GM12873 (cell line): Measurements from ENCODE around the gene PPFIBP2.

Experiments used
- TF ChIP-seq, protein P1 (sequence below): IDR thresholded peaks from 2 replicates; pipeline ENCODE4 v1.5.1; 2012; ENCODE audit warnings: low read depth, mild to moderate bottlenecking, moderate library complexity, low read length, control low read depth; ENCODE audit not compliant: insufficient read depth; ENCODE audit errors: missing control alignments

Gene PPFIBP2

DNA sequence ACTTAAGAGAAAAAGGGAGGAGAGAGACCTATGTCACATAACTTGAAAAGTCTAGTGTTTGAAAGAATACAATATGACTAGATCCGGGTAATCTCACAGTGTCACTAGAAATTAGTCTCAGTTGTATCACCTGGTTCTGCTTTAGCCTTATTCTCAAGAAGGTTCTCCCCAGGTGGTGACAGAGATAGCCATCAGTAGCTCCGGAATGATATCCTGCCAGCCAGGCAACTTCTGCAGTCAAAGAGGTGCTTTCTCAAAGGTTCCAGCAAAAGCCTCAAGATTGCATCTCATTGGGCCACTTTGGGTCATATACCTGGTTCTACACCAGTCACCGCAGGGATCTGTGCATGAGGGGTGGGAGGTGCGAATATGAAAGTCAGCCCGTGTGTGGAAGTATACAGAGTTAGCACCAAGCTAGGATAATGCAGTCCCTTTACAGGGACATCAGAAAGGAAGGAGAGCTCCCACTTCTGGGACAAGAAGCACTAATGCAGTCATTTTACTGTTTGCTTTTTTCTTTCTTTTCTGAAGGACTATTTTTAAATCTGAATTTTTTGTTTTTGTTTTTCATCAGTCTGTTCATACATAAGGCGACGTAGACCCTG lies 98.4 kb downstream of the PPFIBP2 start:
- TF ChIP-seq, protein P1, sequence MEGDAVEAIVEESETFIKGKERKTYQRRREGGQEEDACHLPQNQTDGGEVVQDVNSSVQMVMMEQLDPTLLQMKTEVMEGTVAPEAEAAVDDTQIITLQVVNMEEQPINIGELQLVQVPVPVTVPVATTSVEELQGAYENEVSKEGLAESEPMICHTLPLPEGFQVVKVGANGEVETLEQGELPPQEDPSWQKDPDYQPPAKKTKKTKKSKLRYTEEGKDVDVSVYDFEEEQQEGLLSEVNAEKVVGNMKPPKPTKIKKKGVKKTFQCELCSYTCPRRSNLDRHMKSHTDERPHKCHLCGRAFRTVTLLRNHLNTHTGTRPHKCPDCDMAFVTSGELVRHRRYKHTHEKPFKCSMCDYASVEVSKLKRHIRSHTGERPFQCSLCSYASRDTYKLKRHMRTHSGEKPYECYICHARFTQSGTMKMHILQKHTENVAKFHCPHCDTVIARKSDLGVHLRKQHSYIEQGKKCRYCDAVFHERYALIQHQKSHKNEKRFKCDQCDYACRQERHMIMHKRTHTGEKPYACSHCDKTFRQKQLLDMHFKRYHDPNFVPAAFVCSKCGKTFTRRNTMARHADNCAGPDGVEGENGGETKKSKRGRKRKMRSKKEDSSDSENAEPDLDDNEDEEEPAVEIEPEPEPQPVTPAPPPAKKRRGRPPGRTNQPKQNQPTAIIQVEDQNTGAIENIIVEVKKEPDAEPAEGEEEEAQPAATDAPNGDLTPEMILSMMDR: no peak

DNA sequence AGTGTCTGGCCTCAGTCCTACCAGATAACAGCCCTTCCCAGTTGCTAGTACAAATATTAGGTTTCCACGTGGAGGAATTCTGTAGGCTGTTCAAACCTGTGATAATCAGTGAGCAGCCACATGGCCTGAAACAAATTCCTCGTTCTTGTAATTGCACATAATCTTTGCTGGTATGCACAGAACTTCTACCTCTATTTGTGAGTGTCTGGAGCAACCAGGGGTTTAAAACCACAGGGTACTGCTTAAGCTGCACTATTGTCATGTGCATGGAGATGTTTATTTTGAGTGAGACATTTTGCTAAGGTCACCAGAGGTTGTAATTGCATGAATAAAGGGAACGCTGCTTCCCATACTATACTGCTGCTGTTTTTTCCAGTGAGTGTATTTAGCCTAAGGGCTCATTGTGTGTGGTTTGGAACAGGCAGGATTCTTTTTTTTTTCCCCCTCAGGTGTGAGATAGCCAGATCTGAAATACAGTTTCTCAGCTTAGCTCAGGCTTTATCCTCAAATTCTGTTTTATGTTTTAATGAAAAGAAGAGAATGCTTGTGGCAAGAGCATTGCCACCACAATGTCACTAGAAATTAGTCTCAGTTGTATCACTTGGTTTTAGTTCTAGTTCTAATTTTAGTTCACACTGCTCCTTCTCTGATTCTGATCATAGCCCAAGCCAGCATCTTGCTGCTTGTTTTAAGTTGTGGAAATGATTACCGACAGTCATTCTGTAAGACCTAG lies 99.0 kb downstream of the PPFIBP2 start:
- TF ChIP-seq, protein P1: no peak

DNA sequence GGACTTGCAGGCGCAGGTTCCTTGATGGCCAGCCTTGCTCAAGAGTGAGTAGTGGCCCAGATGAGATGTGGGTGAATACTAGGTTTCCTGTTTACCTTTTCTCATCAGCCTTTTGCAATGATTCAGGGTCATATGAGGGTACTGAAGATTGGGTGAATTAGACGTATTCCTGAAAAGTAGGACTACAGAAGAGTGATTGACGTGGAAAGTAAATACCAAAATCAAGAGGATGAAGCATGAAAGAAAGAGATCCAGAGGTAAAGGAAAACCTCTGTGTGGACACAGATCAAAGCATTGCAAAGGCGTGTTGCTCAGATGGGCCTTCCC lies 99.6 kb downstream of the PPFIBP2 start:
- TF ChIP-seq, protein P1: no peak

DNA sequence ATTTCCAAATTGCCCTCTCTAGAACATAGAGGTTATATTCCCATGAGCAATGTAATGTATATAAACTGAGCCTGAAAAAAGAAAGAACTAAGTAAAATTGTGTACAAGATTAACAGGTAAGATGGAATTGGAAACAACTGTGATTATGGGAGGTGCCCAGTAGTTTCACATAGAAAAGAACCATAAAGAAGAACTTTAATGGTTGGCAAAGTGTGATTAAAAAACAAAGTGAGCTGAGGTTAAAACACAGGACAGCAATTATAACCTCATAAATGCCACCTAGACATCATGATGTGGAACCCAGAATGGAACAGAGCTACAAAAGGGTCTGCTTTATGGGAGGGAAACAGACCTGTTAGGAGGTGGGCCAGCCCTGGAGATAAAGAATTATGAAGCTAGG lies 100.9 kb downstream of the PPFIBP2 start:
- TF ChIP-seq, protein P1: no peak

DNA sequence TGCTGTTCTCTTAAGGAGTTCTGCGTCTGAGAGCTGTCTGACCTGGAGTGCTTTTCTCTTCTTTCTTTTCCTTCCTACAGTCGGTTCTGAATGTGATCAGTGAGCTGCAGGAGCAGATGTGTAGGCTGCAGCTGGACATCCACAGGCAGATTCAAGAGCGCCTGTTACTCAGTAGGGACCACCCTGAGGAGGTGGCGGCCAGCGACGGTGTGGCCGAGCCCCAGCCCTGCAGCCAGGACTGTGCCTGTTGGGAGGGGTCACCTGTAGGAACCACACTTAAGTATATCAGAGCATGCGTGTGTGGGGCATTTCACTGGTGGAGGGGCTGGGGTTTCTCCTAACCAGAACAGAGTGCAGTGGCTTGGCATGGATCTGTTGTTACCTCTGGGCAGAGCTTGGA lies 103.2 kb downstream of the PPFIBP2 start:
- TF ChIP-seq, protein P1: no peak

DNA sequence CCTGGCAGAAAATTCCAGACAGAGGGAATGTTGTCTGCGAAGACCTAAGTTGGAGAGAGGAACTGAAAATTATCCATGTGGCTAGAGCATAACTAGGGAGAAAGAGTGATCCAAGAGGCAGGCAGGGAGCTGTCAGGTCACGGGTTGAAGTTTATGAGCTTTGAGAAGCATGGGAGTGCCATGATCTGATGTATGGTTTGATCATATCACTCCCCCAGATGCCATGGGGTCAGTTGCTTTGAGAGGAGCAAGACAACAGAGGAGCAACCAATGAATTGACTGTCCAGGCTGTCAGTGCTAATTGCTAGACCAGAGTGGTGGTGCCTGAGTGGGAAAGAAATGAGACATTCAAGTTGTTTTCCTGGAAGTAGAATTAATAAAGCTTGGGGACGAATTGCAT lies 105.5 kb downstream of the PPFIBP2 start:
- TF ChIP-seq, protein P1: no peak

DNA sequence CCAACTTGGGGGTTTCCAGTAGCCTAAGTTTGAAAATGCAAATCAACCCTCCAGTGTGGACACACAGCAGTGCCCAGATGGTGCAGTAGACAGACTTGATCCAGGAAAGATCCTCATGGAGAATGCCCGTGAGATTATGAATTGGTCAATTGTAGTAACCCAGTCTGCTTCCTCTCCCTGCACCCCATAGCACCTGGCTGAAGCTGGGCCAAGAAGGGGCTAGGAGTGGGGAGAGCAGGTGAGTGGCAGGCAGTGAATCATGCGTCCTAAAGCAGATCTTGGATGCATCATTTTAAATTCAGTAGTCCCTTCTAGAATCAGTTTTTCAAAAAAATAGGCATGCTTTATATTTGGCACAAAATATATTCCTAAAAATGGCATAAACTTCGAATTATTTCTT lies 107.3 kb downstream of the PPFIBP2 start:
- TF ChIP-seq, protein P1: no peak
